Fibroblast of mammary gland (primary cell): Measurements from ENCODE around the gene KCTD14.

Source experiments
- DNase-seq: peaks from one replicate; pipeline ENCODE4 v3.0.0-alpha.2; 2010; ENCODE audit warnings: low read depth
- H3K4me3 ChIP-seq: 2 replicates; pipeline ENCODE4 v1.5.1; 2011; ENCODE audit warnings: low read depth, mild to moderate bottlenecking, low read length, moderate library complexity; ENCODE audit not compliant: control insufficient read depth
- CTCF ChIP-seq: conservative IDR thresholded peaks from 2 replicates; pipeline ENCODE4 v1.5.1; 2011; ENCODE audit warnings: low read depth, low read length, inconsistent platforms; ENCODE audit not compliant: control insufficient read depth, insufficient read depth

KCTD14 gene

DNA sequence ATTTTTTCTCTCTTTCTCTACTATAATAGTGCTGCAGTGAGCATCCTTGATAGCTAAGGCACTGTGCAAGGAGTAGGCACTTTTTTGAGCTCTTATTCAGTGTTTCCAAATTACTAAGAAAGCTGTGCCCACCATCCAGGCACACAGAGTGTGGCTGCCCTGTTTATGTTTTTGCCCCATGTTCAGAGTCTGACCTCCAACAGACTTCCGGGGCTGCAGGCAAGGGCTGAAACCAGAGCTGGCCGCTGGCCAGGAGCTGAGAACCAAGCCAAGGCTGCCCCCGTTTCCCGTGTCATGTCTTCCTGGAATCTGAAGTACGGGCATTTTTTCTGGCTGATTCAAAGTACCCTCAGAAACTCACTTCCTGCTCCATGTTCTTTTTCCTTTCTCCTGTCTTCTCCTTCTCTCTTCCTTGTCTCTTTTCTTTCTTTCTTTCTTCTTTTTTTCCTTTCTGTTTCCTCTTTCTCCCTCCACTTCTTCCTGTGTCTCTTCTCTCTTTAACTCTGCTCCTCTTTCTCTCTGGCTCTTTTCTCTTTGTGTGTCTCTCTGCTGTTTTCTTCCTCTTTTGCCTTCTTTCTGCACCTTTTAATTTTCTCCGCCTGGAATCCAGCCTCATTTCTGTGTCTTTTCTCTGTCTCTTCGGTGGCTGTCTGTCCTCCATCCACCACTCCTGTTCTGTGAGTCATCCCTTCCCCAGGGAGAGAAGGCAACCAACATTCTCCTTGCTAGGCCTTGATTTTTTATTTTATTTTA, 17.0 kb upstream of the KCTD14 start:
- TF ChIP-seq CTCF: no peak
- H3K4me3 ChIP-seq: peak overlapping the region; percentile 23
- DNase-seq: peak; percentile 85

DNA sequence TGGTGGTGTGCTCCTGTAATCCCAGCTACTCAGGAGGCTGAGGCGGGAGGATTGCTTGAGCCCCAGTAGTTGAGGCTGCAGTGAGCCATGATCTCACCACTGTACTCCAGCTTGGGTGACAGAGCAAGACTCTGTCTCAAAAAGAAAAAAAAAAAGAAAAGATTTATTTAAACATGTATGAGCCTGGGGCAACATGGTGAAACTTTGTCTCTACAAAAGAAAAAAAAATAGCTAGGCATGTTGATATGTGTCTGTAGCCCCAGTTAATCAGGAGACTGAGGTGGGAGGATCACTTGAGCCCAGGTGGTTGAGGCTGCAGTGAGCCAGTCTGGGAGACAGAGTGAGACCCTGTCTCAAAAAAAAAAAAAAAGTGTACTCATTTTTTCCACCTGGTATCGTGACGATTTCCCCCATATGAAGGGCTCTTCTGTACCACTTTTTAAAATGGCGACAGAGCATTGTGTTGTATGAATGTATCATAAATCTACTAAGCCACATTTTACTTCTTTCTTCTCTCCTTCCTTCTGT, 16.4 kb upstream of the KCTD14 start:
- no peak for DNase-seq
- no peak overlapping the region for H3K4me3 ChIP-seq
- no peak for TF ChIP-seq CTCF

- no peak overlapping the region for H3K4me3 ChIP-seq
- TF ChIP-seq CTCF: no peak
- no peak for DNase-seq
Observed at GRCh38 chr11:78038697-78039313, 15.7 kb upstream of the KCTD14 start.

GRCh38 chr11:78037825-78038620, 14.9 kb upstream of the KCTD14 start:
- no peak for TF ChIP-seq CTCF
- H3K4me3 ChIP-seq: no peak overlapping the region
- no peak for DNase-seq

DNA sequence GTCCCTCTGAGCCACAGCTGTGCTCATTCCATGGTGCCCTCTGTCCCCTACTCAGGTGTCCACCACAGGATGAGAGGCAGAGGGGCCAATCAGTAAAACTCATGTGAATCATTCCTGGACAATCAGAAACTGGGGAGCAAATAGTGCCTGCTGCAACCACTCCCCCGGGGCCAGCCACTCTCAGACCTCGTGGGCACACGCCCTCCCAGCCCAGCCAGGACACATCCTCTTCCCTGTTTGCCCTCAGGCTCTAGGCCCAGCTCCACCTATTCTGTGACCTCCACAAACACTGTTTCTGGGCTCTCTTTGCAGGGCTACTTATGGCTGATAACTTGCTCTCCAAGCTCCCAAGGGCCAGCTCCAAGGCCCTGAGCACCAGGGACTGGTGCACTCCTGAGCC, 14.0 kb upstream of the KCTD14 start:
- no peak for TF ChIP-seq CTCF
- no peak for DNase-seq
- no peak overlapping the region for H3K4me3 ChIP-seq

DNA sequence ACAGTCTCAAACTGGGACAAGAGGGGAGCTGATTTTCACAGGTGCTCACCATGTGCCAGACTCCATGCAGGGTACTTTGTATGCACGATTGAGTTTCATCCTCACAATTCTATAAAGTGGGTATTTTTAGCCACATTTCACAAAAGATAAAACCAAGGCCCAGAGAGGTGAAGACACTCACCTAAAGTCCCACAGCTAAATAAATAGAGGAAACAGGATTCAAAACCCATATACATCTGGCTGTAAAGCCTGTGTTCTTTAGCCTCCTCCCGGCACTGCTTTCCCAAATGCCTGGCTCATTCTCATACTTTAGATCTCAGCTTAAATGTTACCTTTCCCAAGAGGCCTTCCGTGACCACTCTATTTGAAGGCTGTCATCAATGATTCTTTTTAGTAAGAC, 13.2 kb upstream of the KCTD14 start:
- TF ChIP-seq CTCF: no peak
- DNase-seq: no peak
- no peak overlapping the region for H3K4me3 ChIP-seq
